HepG2 (cell line): ENCODE results near the gene TFEB. TPM values are rescaled to one million over a fixed set of nuclear protein-coding genes. Genes with fewer than 3 reads are reported as not detected.

Experiments used
- ARNT2 ChIP-seq: sonication (generic); formaldehyde crosslinking; IDR thresholded peaks from 2 replicates; pipeline ENCODE4 v1.8.0; 2022; ENCODE audit warnings: mild to moderate bottlenecking, low read depth, missing genetic modification reagents, moderate library complexity
- CREB1 ChIP-seq, 2 experiments: fragments of 450-650 bp in 1 of 2; IDR thresholded peaks; 2 replicates each; pipeline ENCODE4 v1.6.1; 2016 to 2017; ENCODE audit warnings: control low read depth in 1 of 2, mild to moderate bottlenecking in 1 of 2, missing compliant biosample characterization in 1 of 2, missing genetic modification characterization in 1 of 2
- KMT2A ChIP-seq: sonication (generic); formaldehyde crosslinking; IDR thresholded peaks from 2 replicates; pipeline ENCODE4 v1.4.0; 2020; ENCODE audit warnings: missing genetic modification reagents
- MED8 ChIP-seq: sonication (generic); formaldehyde crosslinking; IDR thresholded peaks from 2 replicates; pipeline ENCODE4 v1.8.1; 2023; ENCODE audit warnings: mild to moderate bottlenecking, missing genetic modification reagents; ENCODE audit not compliant: insufficient replicate concordance
- NCOR1 ChIP-seq: fragments of 200-600 bp; sonication (generic); IDR thresholded peaks from 2 replicates; pipeline ENCODE4 v1.7.0; 2017; ENCODE audit warnings: antibody characterized with exemption, low read length, borderline replicate concordance
- PAX8 ChIP-seq: sonication (generic); formaldehyde crosslinking; IDR thresholded peaks from 2 replicates; pipeline ENCODE4 v1.8.0; 2022; ENCODE audit warnings: mild to moderate bottlenecking, missing genetic modification reagents, borderline replicate concordance
- SIX1 ChIP-seq: sonication (generic); formaldehyde crosslinking; IDR thresholded peaks from 2 replicates; pipeline ENCODE4 v1.4.0; 2020; ENCODE audit warnings: missing genetic modification reagents, borderline replicate concordance
- SOX6 ChIP-seq, 2 experiments: fragments of 450-650 bp in 1 of 2; sonication (generic) in 1 of 2; formaldehyde crosslinking in 1 of 2; IDR thresholded peaks; 2 replicates each; pipeline versions ENCODE4 v1.4.0 to v1.6.1; 2017 to 2020; ENCODE audit warnings: antibody characterized with exemption in 1 of 2, mild to moderate bottlenecking in 1 of 2, missing genetic modification reagents in 1 of 2
- SP5 ChIP-seq: IDR thresholded peaks from 2 replicates; pipeline ENCODE4 v1.6.1; 2016; ENCODE audit warnings: low read depth, borderline replicate concordance
- SRY ChIP-seq: sonication (generic); formaldehyde crosslinking; IDR thresholded peaks from 2 replicates; pipeline ENCODE4 v1.8.0; 2022; ENCODE audit warnings: mild to moderate bottlenecking, missing genetic modification reagents
- STAT5B ChIP-seq: sonication (generic); formaldehyde crosslinking; IDR thresholded peaks from 2 replicates; pipeline ENCODE4 v1.4.0; 2020; ENCODE audit warnings: missing genetic modification reagents
- TBX2 ChIP-seq: sonication (generic); formaldehyde crosslinking; IDR thresholded peaks from 2 replicates; pipeline ENCODE4 v1.5.0; 2020; ENCODE audit warnings: missing genetic modification reagents, mild to moderate bottlenecking, borderline replicate concordance
- UBTF ChIP-seq: sonication (generic); formaldehyde crosslinking; IDR thresholded peaks from 2 replicates; pipeline ENCODE4 v1.4.0; 2020; ENCODE audit warnings: mild to moderate bottlenecking, missing genetic modification reagents
- USF2 ChIP-seq, 2 experiments: sonication (generic) in 1 of 2; formaldehyde crosslinking in 1 of 2; IDR thresholded peaks; 2 replicates each; pipeline versions ENCODE4 v1.5.1 to v1.6.1; 2011 to 2020; ENCODE audit warnings: borderline replicate concordance in 1 of 2, low read depth in 1 of 2, low read length in 1 of 2, mild to moderate bottlenecking in 1 of 2, missing genetic modification reagents in 1 of 2, moderate library complexity in 1 of 2
- ZNF724P ChIP-seq: sonication (generic); formaldehyde crosslinking; IDR thresholded peaks from 2 replicates; pipeline ENCODE4 v1.8.0; 2022; ENCODE audit warnings: missing genetic modification reagents, borderline replicate concordance
- ZNF781 ChIP-seq: sonication (generic); formaldehyde crosslinking; IDR thresholded peaks from 2 replicates; pipeline ENCODE4 v1.5.1; 2020; ENCODE audit warnings: borderline replicate concordance, mild to moderate bottlenecking, missing genetic modification reagents; ENCODE audit errors: not compliant biosample characterization
- ZSCAN25 ChIP-seq: sonication (generic); formaldehyde crosslinking; IDR thresholded peaks from 2 replicates; pipeline ENCODE4 v1.8.0; 2022; ENCODE audit warnings: mild to moderate bottlenecking, missing genetic modification reagents
- polyA plus RNA-seq, 8 experiments: library from polyadenylated mRNA; depleted of rRNA in 3 of 8; stranded (reverse) in 7 of 8; unstranded in 1 of 8; fragments of >200 nt; fragmentation: Illumina TruSeq in 4 of 8; extraction: Trizol in 4 of 8; gene quantifications; 2 replicates each; pipeline versions ENCODE4 v1.2.1 to v1.2.3, GENCODE V29; 2011 to 2016; ENCODE audit warnings: low read depth in 4 of 8, missing spikeins in 1 of 8, mixed read lengths in 1 of 8; ENCODE audit not compliant: insufficient read depth in 1 of 8
- total RNA-seq, 5 experiments: library from RNA; depleted of rRNA; stranded (reverse); fragments of >200 nt; fragmentation: Illumina TruSeq; extraction: Trizol; gene quantifications; 2 replicates each; pipeline ENCODE4 v1.2.3, GENCODE V29; 2016; ENCODE audit warnings: low read depth in 1 of 5
- TF ChIP-seq, protein P1 (sequence below): sonication (generic); formaldehyde crosslinking; IDR thresholded peaks from 2 replicates; pipeline ENCODE4 v1.4.0; 2020; ENCODE audit warnings: missing genetic modification reagents
- TF ChIP-seq, protein P2 (sequence below): IDR thresholded peaks from 2 replicates; pipeline ENCODE4 v1.6.1; 2016; ENCODE audit warnings: low read depth, borderline replicate concordance
- TF ChIP-seq, protein P3 (sequence below): IDR thresholded peaks from 2 replicates; pipeline ENCODE4 v1.6.1; 2018; ENCODE audit warnings: missing genetic modification reagents

TFEB gene
- total and polyA plus RNA-seq, 2 of the 13 experiments (the other 11 are each of a cell fraction or from before 2014, with no cell fraction given) = 13.3 to 18.7 TPM

DNA sequence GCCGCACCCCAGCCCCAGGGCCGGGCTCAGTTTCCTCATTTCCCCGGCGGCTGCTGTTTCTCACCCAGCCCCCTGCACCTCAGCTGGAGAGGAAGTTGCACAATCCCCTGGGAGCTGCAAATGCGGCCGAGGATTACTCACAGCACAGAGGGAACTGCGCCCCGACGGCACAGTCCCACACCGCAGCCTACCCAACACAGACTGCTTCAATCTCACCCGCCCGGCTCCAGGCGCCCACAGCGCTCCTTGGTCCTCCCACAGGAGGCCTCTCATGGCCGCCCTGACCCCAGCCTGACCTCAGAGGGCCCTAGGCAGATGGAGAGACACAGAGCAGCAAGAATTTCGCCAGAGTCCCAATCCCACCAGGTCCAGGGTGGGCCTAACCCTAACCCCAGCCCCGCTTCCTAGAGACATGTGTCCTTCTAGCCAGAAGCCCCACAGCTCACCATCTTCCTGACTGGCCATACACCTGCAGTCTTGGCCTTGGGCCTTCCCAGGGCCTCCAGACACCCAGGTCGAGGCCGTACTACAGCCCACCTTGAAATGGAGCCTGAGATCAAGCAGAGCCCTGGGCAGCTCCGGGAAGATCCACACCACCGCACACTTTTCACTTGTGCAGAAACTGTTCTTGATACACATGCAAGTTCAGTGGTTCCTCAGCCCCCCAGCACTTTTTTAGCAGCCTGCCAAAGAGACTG is 11.7 kb downstream of the TFEB start (continued):
- TF ChIP-seq STAT5B (CRISPR knock-in tag) (no peak), USF2 (IDR thresholded peaks at IDR 0.05; ENCODE audit: low read depth, low read length) (no peak), USF2 (CRISPR knock-in tag; IDR thresholded peaks at IDR 0.05; ENCODE audit: borderline replicate concordance) (no peak), ZNF724P (CRISPR knock-in tag) (no peak), KMT2A (CRISPR knock-in tag) (peak; percentile 89), UBTF (CRISPR knock-in tag) (peak; percentile 72), CREB1 (IDR thresholded peaks at IDR 0.05) (no peak), CREB1 (CRISPR knock-in tag; IDR thresholded peaks at IDR 0.05) (no peak; the same call in 1 of the 2 replicates), TBX2 (CRISPR knock-in tag) (peak; percentile 53; the same call in 1 of the 2 replicates), NCOR1 (no peak), SIX1 (CRISPR knock-in tag) (no peak; the same call in 1 of the 2 replicates), SOX6 (IDR thresholded peaks at IDR 0.05) (no peak), SOX6 (CRISPR knock-in tag; IDR thresholded peaks at IDR 0.05) (peak; percentile 63; the same call in 1 of the 2 replicates), MED8 (CRISPR knock-in tag) (peak; percentile 60), SP5 (CRISPR knock-in tag) (0 out of 2 replicates have a peak, but pooled peaks have one; percentile 12), ZSCAN25 (CRISPR knock-in tag) (peak; percentile 33; the same call in 1 of the 2 replicates), SRY (CRISPR knock-in tag) (peak; percentile 54; the same call in 1 of the 2 replicates), ZNF781 (CRISPR knock-in tag) (peak; percentile 47), ARNT2 (CRISPR knock-in tag) (0 out of 2 replicates have a peak, but pooled peaks have one; percentile 30), PAX8 (CRISPR knock-in tag) (no peak)
- TF ChIP-seq, protein P1, sequence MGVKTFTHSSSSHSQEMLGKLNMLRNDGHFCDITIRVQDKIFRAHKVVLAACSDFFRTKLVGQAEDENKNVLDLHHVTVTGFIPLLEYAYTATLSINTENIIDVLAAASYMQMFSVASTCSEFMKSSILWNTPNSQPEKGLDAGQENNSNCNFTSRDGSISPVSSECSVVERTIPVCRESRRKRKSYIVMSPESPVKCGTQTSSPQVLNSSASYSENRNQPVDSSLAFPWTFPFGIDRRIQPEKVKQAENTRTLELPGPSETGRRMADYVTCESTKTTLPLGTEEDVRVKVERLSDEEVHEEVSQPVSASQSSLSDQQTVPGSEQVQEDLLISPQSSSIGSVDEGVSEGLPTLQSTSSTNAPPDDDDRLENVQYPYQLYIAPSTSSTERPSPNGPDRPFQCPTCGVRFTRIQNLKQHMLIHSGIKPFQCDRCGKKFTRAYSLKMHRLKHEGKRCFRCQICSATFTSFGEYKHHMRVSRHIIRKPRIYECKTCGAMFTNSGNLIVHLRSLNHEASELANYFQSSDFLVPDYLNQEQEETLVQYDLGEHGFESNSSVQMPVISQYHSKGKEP = no peak
- TF ChIP-seq, protein P2, sequence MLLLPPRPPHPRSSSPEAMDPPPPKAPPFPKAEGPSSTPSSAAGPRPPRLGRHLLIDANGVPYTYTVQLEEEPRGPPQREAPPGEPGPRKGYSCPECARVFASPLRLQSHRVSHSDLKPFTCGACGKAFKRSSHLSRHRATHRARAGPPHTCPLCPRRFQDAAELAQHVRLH (CRISPR knock-in tag) = no peak; the same call in 1 of the 2 replicates
- TF ChIP-seq, protein P3, sequence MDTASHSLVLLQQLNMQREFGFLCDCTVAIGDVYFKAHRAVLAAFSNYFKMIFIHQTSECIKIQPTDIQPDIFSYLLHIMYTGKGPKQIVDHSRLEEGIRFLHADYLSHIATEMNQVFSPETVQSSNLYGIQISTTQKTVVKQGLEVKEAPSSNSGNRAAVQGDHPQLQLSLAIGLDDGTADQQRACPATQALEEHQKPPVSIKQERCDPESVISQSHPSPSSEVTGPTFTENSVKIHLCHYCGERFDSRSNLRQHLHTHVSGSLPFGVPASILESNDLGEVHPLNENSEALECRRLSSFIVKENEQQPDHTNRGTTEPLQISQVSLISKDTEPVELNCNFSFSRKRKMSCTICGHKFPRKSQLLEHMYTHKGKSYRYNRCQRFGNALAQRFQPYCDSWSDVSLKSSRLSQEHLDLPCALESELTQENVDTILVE (CRISPR knock-in tag) = no peak
